Panc1 (cell line): ENCODE measurements around the gene NCKIPSD. TPM values are rescaled to one million over a fixed set of nuclear protein-coding genes. Genes with fewer than 3 reads are reported as not detected.

Experiments
- ATAC-seq: fragments of 200-7000 bp; cut with Tn5 transposase; 2 replicates; pipeline ENCODE4 v1.9.1; 2020; ENCODE audit warnings: mild to moderate bottlenecking, moderate library complexity
- BruUV-seq: library from RNA; stranded (reverse); fragments of 400-500 nt; replicated peaks from 2 replicates; lab custom pipeline; 2021; lab: Mats Ljungman, UMichigan
- CTCF ChIA-PET: fragments of 300-600 bp; sonication (Branson Sonifier 250); formaldehyde crosslinking; loops from one replicate; lab custom pipeline; 2022; ENCODE audit warnings: antibody characterized with exemption; lab: Charles Lee
- POLR2A ChIA-PET: fragments of 300-600 bp; sonication (Branson Sonifier 250); formaldehyde crosslinking; loops from one replicate; lab custom pipeline; 2022; ENCODE audit warnings: antibody characterized with exemption; lab: Charles Lee
- DNase-seq: peaks from one replicate; pipeline ENCODE4 v3.0.0-alpha.2; 2010; ENCODE audit warnings: low read depth, low spot score
- H3K27ac ChIP-seq: 2 replicates; pipeline ENCODE4 v1.5.1; 2011; ENCODE audit warnings: mild to moderate bottlenecking, low read length, inconsistent platforms
- H3K27me3 ChIP-seq: fragments of 200-500 bp; sonication (Bioruptor generic); 2 replicates; pipeline ENCODE4 v1.6.0; 2014; ENCODE audit warnings: low read length, inconsistent platforms; ENCODE audit not compliant: control insufficient read depth, insufficient read depth
- H3K36me3 ChIP-seq: fragments of 200-500 bp; sonication (Bioruptor generic); 2 replicates; pipeline ENCODE4 v1.5.1; 2014; ENCODE audit warnings: inconsistent platforms, mild to moderate bottlenecking, low read length, moderate library complexity; ENCODE audit not compliant: control insufficient read depth, insufficient read depth
- H3K4me1 ChIP-seq: 2 replicates; pipeline ENCODE4 v1.5.1; 2011; ENCODE audit warnings: inconsistent platforms, mild to moderate bottlenecking, low read length, moderate library complexity; ENCODE audit not compliant: control insufficient read depth, insufficient read depth
- H3K4me3 ChIP-seq, 2 experiments: 2 replicates each; pipeline ENCODE4 v1.5.1; 2011 to 2012; ENCODE audit warnings: low read depth in 2 of 2, low read length in 2 of 2, mild to moderate bottlenecking in 2 of 2, inconsistent platforms in 1 of 2, moderate library complexity in 1 of 2
- H3K9me3 ChIP-seq: fragments of 200-500 bp; sonication (Bioruptor generic); 2 replicates; pipeline ENCODE4 v1.5.1; 2014; ENCODE audit warnings: low read depth, mild to moderate bottlenecking, inconsistent platforms, low read length, moderate library complexity; ENCODE audit not compliant: control insufficient read depth, insufficient read depth
- POLR2AphosphoS5 ChIP-seq: IDR thresholded peaks from 2 replicates; pipeline ENCODE4 v1.6.1; 2012; ENCODE audit warnings: mild to moderate bottlenecking, low read depth, low read length, moderate library complexity
- SIN3A ChIP-seq: IDR thresholded peaks from 2 replicates; pipeline ENCODE4 v1.6.1; 2012; ENCODE audit warnings: low read depth, mild to moderate bottlenecking, low read length, moderate library complexity, borderline replicate concordance; ENCODE audit not compliant: insufficient read depth
- TCF7L2 ChIP-seq: IDR thresholded peaks from 2 replicates; pipeline ENCODE4 v1.6.1; 2011; ENCODE audit warnings: mild to moderate bottlenecking, low read depth, low read length, inconsistent platforms
- in situ Hi-C: cut with HindIII; loops from 2 replicates; pipeline ENCODE4 v1.10.0; 2016; ENCODE audit warnings: low sequenced_read_pairs, low pct_unique_long_range_greater_than_20kb
- intact Hi-C: fragments of 100-400 bp; cut with micrococcal nuclease; formaldehyde crosslinking; loops from one replicate; pipeline ENCODE4 v1.10.0; 2022; ENCODE audit not compliant: unreplicated experiment
- total RNA-seq: library from RNA; stranded (reverse); gene quantifications from one replicate; pipeline ENCODE4 v1.2.1, GENCODE V29; 2021; ENCODE audit not compliant: unreplicated experiment
- TF ChIP-seq, protein P1 (sequence below): fragments of 450-650 bp; IDR thresholded peaks from 2 replicates; pipeline ENCODE4 v1.5.1; 2017; ENCODE audit warnings: mild to moderate bottlenecking
- TF ChIP-seq, protein P2 (sequence below), 2 experiments: IDR thresholded peaks; 2 replicates each; pipeline ENCODE4 v1.6.1; 2011 to 2012; ENCODE audit warnings: low read depth in 2 of 2, control low read depth in 1 of 2, low read length in 1 of 2, mild to moderate bottlenecking in 1 of 2, moderate library complexity in 1 of 2; ENCODE audit not compliant: insufficient read depth in 1 of 2

The NCKIPSD gene
- total RNA-seq, 1 experiment from 2014 or later: 26.8 TPM

DNA sequence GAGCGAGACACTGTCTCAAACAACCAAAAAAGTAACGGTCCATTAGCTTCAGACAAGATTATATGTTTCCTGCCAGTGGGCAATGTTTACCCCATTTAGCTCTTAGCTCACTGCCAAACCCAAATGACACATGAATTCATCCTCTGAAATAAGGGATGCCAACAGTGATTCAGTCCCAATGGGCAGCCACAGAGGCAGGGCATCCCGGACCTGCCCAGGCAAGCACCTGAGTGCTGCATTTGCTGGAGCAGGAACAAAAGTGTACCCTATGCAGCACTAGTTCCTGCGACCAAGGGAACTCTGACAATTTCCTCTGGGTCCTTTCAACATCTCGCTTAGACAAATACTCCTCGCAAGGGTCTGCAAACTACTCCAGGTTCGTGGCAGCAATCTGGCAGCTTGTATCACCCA is 23.3 kb upstream of the NCKIPSD start:
- in situ Hi-C loops: no loop called here
- ATAC-seq: peak; percentile 23; the same call in 1 of the 2 replicates
- H3K4me3 ChIP-seq: no peak overlapping the region
- H3K36me3 ChIP-seq: peaks cover 8% of the 10 kb centered on the region; the same call in 1 of the 2 replicates
- H3K27me3 ChIP-seq: no peaks in the 10 kb centered on the region
- TF ChIP-seq TCF7L2 (no peak), POLR2AphosphoS5 (no peak), SIN3A (no peak)
- TF ChIP-seq, protein P1, sequence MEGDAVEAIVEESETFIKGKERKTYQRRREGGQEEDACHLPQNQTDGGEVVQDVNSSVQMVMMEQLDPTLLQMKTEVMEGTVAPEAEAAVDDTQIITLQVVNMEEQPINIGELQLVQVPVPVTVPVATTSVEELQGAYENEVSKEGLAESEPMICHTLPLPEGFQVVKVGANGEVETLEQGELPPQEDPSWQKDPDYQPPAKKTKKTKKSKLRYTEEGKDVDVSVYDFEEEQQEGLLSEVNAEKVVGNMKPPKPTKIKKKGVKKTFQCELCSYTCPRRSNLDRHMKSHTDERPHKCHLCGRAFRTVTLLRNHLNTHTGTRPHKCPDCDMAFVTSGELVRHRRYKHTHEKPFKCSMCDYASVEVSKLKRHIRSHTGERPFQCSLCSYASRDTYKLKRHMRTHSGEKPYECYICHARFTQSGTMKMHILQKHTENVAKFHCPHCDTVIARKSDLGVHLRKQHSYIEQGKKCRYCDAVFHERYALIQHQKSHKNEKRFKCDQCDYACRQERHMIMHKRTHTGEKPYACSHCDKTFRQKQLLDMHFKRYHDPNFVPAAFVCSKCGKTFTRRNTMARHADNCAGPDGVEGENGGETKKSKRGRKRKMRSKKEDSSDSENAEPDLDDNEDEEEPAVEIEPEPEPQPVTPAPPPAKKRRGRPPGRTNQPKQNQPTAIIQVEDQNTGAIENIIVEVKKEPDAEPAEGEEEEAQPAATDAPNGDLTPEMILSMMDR: no peak
- TF ChIP-seq, protein P2, sequence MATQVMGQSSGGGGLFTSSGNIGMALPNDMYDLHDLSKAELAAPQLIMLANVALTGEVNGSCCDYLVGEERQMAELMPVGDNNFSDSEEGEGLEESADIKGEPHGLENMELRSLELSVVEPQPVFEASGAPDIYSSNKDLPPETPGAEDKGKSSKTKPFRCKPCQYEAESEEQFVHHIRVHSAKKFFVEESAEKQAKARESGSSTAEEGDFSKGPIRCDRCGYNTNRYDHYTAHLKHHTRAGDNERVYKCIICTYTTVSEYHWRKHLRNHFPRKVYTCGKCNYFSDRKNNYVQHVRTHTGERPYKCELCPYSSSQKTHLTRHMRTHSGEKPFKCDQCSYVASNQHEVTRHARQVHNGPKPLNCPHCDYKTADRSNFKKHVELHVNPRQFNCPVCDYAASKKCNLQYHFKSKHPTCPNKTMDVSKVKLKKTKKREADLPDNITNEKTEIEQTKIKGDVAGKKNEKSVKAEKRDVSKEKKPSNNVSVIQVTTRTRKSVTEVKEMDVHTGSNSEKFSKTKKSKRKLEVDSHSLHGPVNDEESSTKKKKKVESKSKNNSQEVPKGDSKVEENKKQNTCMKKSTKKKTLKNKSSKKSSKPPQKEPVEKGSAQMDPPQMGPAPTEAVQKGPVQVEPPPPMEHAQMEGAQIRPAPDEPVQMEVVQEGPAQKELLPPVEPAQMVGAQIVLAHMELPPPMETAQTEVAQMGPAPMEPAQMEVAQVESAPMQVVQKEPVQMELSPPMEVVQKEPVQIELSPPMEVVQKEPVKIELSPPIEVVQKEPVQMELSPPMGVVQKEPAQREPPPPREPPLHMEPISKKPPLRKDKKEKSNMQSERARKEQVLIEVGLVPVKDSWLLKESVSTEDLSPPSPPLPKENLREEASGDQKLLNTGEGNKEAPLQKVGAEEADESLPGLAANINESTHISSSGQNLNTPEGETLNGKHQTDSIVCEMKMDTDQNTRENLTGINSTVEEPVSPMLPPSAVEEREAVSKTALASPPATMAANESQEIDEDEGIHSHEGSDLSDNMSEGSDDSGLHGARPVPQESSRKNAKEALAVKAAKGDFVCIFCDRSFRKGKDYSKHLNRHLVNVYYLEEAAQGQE (IDR thresholded peaks at IDR 0.05; ENCODE audit: insufficient read depth in 1 of 2, low read depth in 2 of 2, low read length in 1 of 2): no peak
- H3K4me1 ChIP-seq: peaks cover 3% of the 10 kb centered on the region
- ChIA-PET CTCF (no interaction called here), POLR2A (no interaction called here)
- H3K9me3 ChIP-seq: no peaks in the 10 kb centered on the region
- no peak for DNase-seq
- H3K27ac ChIP-seq: no peak overlapping the region
- intact Hi-C loops: no loop called here
- TSS peak; percentile 25 for BruUV-seq

DNA sequence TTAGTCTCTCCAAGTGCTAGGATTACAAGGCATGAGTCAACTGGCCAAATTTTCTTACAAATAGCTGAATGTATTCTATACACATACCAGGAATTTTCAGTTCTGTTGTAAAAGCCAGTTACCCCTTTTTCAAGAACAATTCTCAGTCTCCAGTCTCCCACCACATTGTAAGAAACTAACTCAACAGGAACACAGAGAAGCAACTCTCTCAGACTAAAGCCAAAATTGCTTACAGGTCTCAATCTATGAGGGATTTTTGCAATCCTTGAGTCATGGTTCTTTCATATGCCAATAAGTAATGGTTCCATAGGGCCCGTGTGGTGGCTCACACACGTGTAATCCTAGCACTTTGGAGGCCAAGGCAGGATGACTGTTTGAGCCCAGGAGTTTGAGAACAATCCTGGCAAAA is 22.8 kb upstream of the NCKIPSD start:
- in situ Hi-C loops (no loop called here), intact Hi-C loops (no loop called here)
- DNase-seq (no peak), ATAC-seq (no peak)
- H3K36me3 ChIP-seq: peaks cover 8% of the 10 kb centered on the region; the same call in 1 of the 2 replicates
- POLR2A ChIA-PET: interaction anchor here (0.6 kb wide), 1 partner anchor 378 kb away, joined by 3 read pairs; no protein-coding TSS in a partner anchor
- no peaks in the 10 kb centered on the region for H3K27me3 ChIP-seq
- no peak for TF ChIP-seq TCF7L2
- TF ChIP-seq, protein P1: no peak
- TF ChIP-seq SIN3A: no peak
- no peaks in the 10 kb centered on the region for H3K9me3 ChIP-seq
- peaks cover 3% of the 10 kb centered on the region for H3K4me1 ChIP-seq
- no peak overlapping the region for H3K27ac ChIP-seq
- CTCF ChIA-PET: interaction anchor here (0.6 kb wide), 1 partner anchor 22 kb away, joined by 16 read pairs; no protein-coding TSS in a partner anchor
- BruUV-seq: no TSS peak
- no peak overlapping the region for H3K4me3 ChIP-seq
